VCaP (cell line): ENCODE data around the gene MMP3.
A peak's percentile ranks its signal among the peaks of the same experiment; 100 is the strongest.
"Not testable (repeated sequence)": the region's sequence is repeated elsewhere in the genome, so short reads cannot be mapped to it uniquely, and the experiment has no call there.

ENCODE experiments used
- H3K27ac ChIP-seq: fragments of 450-650 bp; 2 replicates; pipeline ENCODE4 v1.5.1; 2017
- CTCF ChIP-seq: fragments of 450-650 bp; conservative IDR thresholded peaks from 2 replicates; pipeline ENCODE4 v1.5.1; 2017; ENCODE audit warnings: mild to moderate bottlenecking, moderate library complexity

Gene MMP3

GRCh38 chr11:102874852-102875251, 31.4 kb upstream of the MMP3 start, which contains the start of gene MMP12:
MMP12 (minus strand) TSS chr11:102874982; CDS start chr11:102874937, 45 bp downstream.
- no peak within 1 kb of the TSS for H3K27ac ChIP-seq
- TF ChIP-seq CTCF, result no peak

- not testable (repeated sequence) for H3K27ac ChIP-seq
Measured at GRCh38 chr11:102869354-102869964, 26.1 kb upstream of the MMP3 start.

- H3K27ac ChIP-seq, result no peak overlapping the region
- no peak for TF ChIP-seq CTCF
Measured at GRCh38 chr11:102868339-102868738, 24.9 kb upstream of the MMP3 start.

GRCh38 chr11:102864724-102865123, 21.3 kb upstream of the MMP3 start:
- H3K27ac ChIP-seq, result no peak overlapping the region
- no peak for TF ChIP-seq CTCF

- TF ChIP-seq CTCF, result no peak
- no peak overlapping the region for H3K27ac ChIP-seq
Measured at GRCh38 chr11:102853956-102854355, 10.5 kb upstream of the MMP3 start.

GRCh38 chr11:102853055-102853454, 9.6 kb upstream of the MMP3 start:
- no peak for TF ChIP-seq CTCF
- no peak overlapping the region for H3K27ac ChIP-seq

- H3K27ac ChIP-seq, result peak overlapping the region; percentile 23
- no peak for TF ChIP-seq CTCF
Measured at GRCh38 chr11:102850973-102851745, 7.8 kb upstream of the MMP3 start.

GRCh38 chr11:102849311-102849710, 5.9 kb upstream of the MMP3 start:
- no peak overlapping the region for H3K27ac ChIP-seq
- TF ChIP-seq CTCF, result no peak
